HEK293 (cell line): ENCODE data around the gene POLR2L.

Experiments
- CTCF ChIA-PET: fragments of 350-600 bp; formaldehyde crosslinking; extraction: SDS; loops from one replicate; lab custom pipeline; 2021; ENCODE audit warnings: antibody characterized with exemption; lab: Yijun Ruan, JAX
- POLR2A ChIA-PET: fragments of 300-600 bp; formaldehyde crosslinking; extraction: SDS; loops from one replicate; lab custom pipeline; 2020; ENCODE audit warnings: antibody characterized with exemption, inconsistent platforms; lab: Yijun Ruan, JAX
- H3K27ac ChIP-seq: fragments of 200-500 bp; sonication (Bioruptor generic); 2 replicates; pipeline ENCODE4 v1.5.1; 2014; ENCODE audit warnings: low read depth, low read length, control low read depth, inconsistent platforms; ENCODE audit errors: extremely low read depth
- H3K36me3 ChIP-seq, 2 experiments: fragments of 200-500 bp in 1 of 2; sonication (Bioruptor generic) in 1 of 2; 1 replicate in 1 of 2; 2 replicates in 1 of 2; pipeline ENCODE4 v1.5.1; 2014 to 2017; ENCODE audit warnings: inconsistent platforms in 2 of 2, low read length in 2 of 2; ENCODE audit not compliant: control insufficient read depth in 2 of 2, insufficient read depth in 1 of 2
- H3K4me1 ChIP-seq: fragments of 200-500 bp; sonication (Bioruptor generic); 2 replicates; pipeline ENCODE4 v1.5.1; 2014; ENCODE audit warnings: mild to moderate bottlenecking, low read length, inconsistent platforms; ENCODE audit not compliant: control insufficient read depth, insufficient read depth
- H3K4me3 ChIP-seq: 2 replicates; pipeline ENCODE4 v1.5.1; 2011; ENCODE audit warnings: low read depth, mild to moderate bottlenecking, control low read depth, low read length, moderate library complexity
- H3K9me3 ChIP-seq: fragments of 200-500 bp; sonication (Bioruptor generic); 2 replicates; pipeline ENCODE4 v1.5.1; 2014; ENCODE audit warnings: low read depth, low read length, inconsistent platforms; ENCODE audit not compliant: control insufficient read depth, insufficient read depth
- GLI2 ChIP-seq: fragments of 450-650 bp; formaldehyde crosslinking; IDR thresholded peaks from 2 replicates; pipeline ENCODE4; 2017; ENCODE audit warnings: missing biosample characterization, missing genetic modification characterization, low read depth, borderline replicate concordance
- PRDM1 ChIP-seq: fragments of 450-650 bp; formaldehyde crosslinking; IDR thresholded peaks from 2 replicates; pipeline ENCODE4; 2016; ENCODE audit warnings: missing biosample characterization, missing genetic modification characterization
- TSHZ1 ChIP-seq: fragments of 450-650 bp; formaldehyde crosslinking; IDR thresholded peaks from 2 replicates; pipeline ENCODE4 v1.5.1; 2016; ENCODE audit warnings: missing biosample characterization, missing genetic modification characterization, borderline replicate concordance
- ZBTB20 ChIP-seq: fragments of 450-650 bp; formaldehyde crosslinking; IDR thresholded peaks from 2 replicates; pipeline ENCODE4 v1.5.1; 2016; ENCODE audit warnings: missing biosample characterization, missing genetic modification characterization
- ZBTB48 ChIP-seq: fragments of 450-650 bp; formaldehyde crosslinking; IDR thresholded peaks from 2 replicates; pipeline ENCODE4 v1.5.1; 2016; ENCODE audit warnings: missing biosample characterization, missing genetic modification characterization
- ZNF121 ChIP-seq: fragments of 450-650 bp; formaldehyde crosslinking; IDR thresholded peaks from 2 replicates; pipeline ENCODE4 v1.5.1; 2016; ENCODE audit warnings: missing biosample characterization, missing genetic modification characterization
- ZNF16 ChIP-seq: fragments of 450-650 bp; formaldehyde crosslinking; IDR thresholded peaks from 2 replicates; pipeline ENCODE4 v1.5.1; 2016; ENCODE audit warnings: low read depth, missing biosample characterization, missing genetic modification characterization
- ZNF2 ChIP-seq: fragments of 450-650 bp; formaldehyde crosslinking; IDR thresholded peaks from 2 replicates; pipeline ENCODE4 v1.5.1; 2016; ENCODE audit warnings: missing biosample characterization, missing genetic modification characterization
- ZNF549 ChIP-seq: fragments of 450-650 bp; IDR thresholded peaks from 2 replicates; pipeline ENCODE4 v1.5.1; 2018; ENCODE audit warnings: missing biosample characterization, missing genetic modification characterization, mild to moderate bottlenecking, inconsistent platforms, moderate library complexity
- ZNF600 ChIP-seq: fragments of 450-650 bp; formaldehyde crosslinking; IDR thresholded peaks from 2 replicates; pipeline ENCODE4 v1.5.1; 2016; ENCODE audit warnings: missing biosample characterization, missing genetic modification characterization
- TF ChIP-seq, protein P1 (sequence below): fragments of 450-650 bp; formaldehyde crosslinking; IDR thresholded peaks from 2 replicates; pipeline ENCODE4 v1.5.1; 2016; ENCODE audit warnings: missing biosample characterization, missing genetic modification characterization

Gene POLR2L

GRCh38 chr11:815675-816432, 26.5 kb downstream of the POLR2L start:
- TF ChIP-seq ZBTB20 (0 out of 2 replicates have a peak, but pooled peaks have one; percentile 25), ZNF549 (no peak), ZBTB48 (tag by site-specific recombination) (peak; percentile 59; the same call in 1 of the 2 replicates)
- TF ChIP-seq, all 188 proteins: peak for 2
- 0 out of 2 replicates have a peak, but pooled peaks cover 3% of the 10 kb centered on the region for H3K4me1 ChIP-seq
- H3K4me3 ChIP-seq = no peak overlapping the region
- POLR2A ChIA-PET = interaction anchor here (5.2 to 11.4 kb wide), 2 partner anchors 11 to 19 kb away, joined by 42 to 202 read pairs; partner anchors contain the start of genes CD151, CRACR2B and PIDD1
- H3K9me3 ChIP-seq = no peaks in the 10 kb centered on the region
- no peak overlapping the region for H3K27ac ChIP-seq
- peaks cover 4 to 41% of the 10 kb centered on the region in 2 experiments; a peak in 2 of 3 replicates for H3K36me3 ChIP-seq
- CTCF ChIA-PET = interaction anchor here (0.8 kb wide), 1 partner anchor 18 kb away, joined by 4 read pairs; no protein-coding TSS in a partner anchor

DNA sequence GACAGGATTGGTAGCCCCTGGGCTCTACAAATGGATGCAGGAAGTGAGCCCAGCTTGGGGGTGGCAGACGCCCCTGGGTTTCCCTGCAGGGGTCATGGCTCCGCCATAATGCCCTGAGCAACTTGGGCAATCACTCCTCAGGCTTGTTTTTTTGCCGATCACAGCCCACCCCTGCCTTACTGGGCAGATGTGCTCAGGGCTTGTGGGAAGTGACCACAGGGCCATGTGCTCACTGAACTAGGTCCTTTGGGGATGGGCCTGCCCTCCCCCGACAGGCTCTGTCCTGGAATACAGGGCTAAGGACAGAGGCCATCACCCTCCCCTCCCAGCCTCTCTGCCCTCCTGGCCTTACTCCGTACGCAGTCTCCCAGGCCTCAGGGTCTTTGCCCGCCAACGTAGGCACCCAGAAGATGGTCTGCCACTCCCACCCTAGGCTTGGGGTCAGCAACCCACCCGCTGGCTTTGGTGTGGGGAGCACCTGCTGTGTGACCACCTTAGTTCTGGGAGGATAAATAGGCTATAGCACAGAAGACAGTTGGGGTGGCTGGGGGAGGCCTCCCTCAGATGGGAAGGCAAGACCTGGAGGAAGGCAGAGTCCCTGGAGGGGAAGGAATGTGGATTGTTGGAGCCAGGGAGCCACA, 28.8 kb downstream of the POLR2L start:
- TF ChIP-seq ZNF16 (tag by site-specific recombination) = no peak
- no peak for TF ChIP-seq PRDM1
- no peak for TF ChIP-seq ZNF2 (tag by site-specific recombination)
- TF ChIP-seq, protein P1, sequence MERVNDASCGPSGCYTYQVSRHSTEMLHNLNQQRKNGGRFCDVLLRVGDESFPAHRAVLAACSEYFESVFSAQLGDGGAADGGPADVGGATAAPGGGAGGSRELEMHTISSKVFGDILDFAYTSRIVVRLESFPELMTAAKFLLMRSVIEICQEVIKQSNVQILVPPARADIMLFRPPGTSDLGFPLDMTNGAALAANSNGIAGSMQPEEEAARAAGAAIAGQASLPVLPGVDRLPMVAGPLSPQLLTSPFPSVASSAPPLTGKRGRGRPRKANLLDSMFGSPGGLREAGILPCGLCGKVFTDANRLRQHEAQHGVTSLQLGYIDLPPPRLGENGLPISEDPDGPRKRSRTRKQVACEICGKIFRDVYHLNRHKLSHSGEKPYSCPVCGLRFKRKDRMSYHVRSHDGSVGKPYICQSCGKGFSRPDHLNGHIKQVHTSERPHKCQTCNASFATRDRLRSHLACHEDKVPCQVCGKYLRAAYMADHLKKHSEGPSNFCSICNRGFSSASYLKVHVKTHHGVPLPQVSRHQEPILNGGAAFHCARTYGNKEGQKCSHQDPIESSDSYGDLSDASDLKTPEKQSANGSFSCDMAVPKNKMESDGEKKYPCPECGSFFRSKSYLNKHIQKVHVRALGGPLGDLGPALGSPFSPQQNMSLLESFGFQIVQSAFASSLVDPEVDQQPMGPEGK (tag by site-specific recombination) = 0 out of 2 replicates have a peak, but pooled peaks have one; percentile 17
- TF ChIP-seq ZNF549 = no peak
- no peak for TF ChIP-seq GLI2
- no peak for TF ChIP-seq ZNF600 (tag by site-specific recombination)
- Histone ChIP-seq H3K4me3 (no peak overlapping the region), H3K27ac (no peak overlapping the region), H3K9me3 (no peaks in the 10 kb centered on the region), H3K36me3 (peaks cover 4 to 45% of the 10 kb centered on the region in 2 experiments; a peak in 2 of 3 replicates), H3K4me1 (no peaks in the 10 kb centered on the region)
- ChIA-PET POLR2A (interaction anchor here (0.6 to 11.4 kb wide), 5 partner anchors 21 to 281 kb away, joined by 3 to 202 read pairs (median 3); partner anchors contain the start of genes CD151 and CRACR2B), CTCF (no interaction called here)

DNA sequence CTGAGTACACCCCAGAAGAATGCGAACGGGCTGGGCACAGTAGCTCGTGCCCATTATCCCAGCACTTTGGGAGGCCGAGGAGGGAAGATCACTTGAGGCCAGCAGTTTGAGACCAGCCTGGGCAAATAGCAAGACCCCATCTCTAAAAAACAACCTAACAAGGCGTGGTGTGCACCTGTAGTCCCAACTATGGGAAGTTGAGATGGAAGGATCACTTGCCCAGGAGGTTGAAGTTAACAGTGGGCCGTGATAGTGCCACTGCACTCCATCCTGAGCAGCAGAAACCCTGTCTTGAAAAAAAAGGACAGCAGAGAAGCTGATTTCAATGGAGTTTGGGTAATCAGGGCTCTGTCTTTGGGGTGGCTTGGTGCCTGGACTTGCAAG, 29.3 kb downstream of the POLR2L start:
- no peak overlapping the region for H3K4me3 ChIP-seq
- H3K9me3 ChIP-seq = no peaks in the 10 kb centered on the region
- no peak overlapping the region for H3K27ac ChIP-seq
- TF ChIP-seq TSHZ1 (tag by site-specific recombination) = no peak
- TF ChIP-seq ZNF121 = peak; percentile 94
- CTCF ChIA-PET = interaction anchor here (0.6 kb wide), 1 partner anchor 47 kb away, joined by 4 read pairs; no protein-coding TSS in a partner anchor
- H3K36me3 ChIP-seq = peaks cover 4 to 45% of the 10 kb centered on the region in 2 experiments; a peak in 2 of 3 replicates
- no peaks in the 10 kb centered on the region for H3K4me1 ChIP-seq
- POLR2A ChIA-PET = interaction anchor here (0.6 to 11.4 kb wide), 4 partner anchors 15 to 280 kb away, joined by 3 to 202 read pairs (median 4); partner anchors contain the start of genes CD151, CRACR2B and SLC25A22
